NCI-H146 treated with DMSO at 0.1 percent for 48 hours (cell line): ENCODE data around the gene CSNK2A3.

Experiments
- DNase-seq: peaks from one replicate; lab custom pipeline; 2025; ENCODE audit not compliant: unreplicated experiment; lab: John Stamatoyannopoulos, UW

Gene CSNK2A3

DNA sequence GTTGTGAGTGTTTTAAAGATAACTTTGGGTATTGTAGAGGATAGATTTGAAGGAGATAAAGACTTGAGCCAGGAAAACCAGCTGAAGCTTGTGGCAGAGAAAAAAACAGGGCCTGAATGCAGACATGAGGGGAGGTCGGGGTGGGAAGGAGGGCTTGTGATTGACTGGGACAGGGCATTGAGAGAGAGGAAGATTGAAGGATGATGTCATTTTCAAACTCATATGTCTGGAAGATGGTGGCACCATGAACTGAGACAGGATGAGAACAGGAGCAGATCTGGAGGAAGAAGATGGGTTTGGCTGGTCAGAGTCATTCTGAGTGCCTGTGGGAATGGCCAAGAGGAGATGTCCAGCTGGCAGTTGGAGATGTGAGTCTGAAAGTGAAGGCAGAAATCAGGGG, 14.7 kb downstream of the CSNK2A3 start:
- no peak for DNase-seq

DNA sequence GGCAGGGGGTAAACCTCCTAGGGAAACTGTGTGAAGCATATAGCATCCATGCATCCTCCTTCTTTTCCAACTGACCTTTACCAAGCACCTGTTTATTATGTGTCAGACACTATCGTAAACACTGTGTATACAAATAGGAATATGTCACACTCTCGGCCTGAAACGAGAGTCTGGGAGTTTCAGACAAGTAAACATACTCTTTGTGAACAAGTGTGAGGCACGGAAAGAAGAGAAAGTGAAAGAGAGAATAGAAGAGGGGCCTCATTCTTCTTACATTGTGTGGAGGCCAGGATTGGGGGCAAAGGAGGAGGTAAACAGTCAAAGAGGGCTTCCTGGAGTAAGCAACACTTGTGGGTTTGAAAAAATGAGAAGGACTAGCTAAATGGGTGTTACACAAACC, 16.4 kb downstream of the CSNK2A3 start:
- no peak for DNase-seq

DNA sequence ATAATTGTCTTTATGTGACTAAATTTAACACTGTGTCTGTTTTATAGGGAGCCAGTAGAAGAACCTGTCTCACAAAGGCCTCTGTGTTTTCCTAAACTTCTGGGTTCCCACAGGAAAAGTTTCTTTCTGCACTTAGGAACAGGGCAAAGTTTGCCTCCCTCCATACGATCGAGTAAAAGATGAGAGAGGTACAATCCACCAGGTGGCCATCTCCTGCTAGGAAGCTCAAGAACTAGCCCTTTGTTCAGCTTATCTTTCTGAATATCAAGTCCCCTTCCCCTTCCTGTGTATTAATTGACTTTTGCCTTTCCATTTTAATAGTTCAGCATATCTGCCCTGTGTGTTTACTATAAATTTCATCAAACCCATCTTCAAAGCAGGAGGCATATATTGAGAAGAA, 18.0 kb downstream of the CSNK2A3 start:
- DNase-seq, result peak; percentile 7

DNA sequence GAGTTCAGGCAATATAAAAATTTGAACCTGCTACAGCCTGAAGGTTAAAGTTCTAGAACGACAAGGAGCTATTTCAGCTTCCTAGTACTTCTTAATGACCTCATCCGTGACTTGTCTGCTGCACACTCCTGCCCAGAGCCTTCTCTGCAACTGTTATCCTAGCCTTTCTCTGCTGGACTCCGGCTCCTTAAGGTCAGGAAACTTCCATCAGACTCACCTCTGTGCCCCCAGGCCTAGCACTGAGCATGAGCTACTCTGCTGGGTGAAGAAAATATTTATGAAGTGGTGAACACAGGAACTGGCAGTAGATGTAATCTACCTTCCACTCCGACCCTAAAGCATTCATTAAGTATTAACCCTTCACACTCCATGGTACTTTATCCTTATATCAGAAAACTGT, 18.4 kb downstream of the CSNK2A3 start:
- DNase-seq, result no peak

DNA sequence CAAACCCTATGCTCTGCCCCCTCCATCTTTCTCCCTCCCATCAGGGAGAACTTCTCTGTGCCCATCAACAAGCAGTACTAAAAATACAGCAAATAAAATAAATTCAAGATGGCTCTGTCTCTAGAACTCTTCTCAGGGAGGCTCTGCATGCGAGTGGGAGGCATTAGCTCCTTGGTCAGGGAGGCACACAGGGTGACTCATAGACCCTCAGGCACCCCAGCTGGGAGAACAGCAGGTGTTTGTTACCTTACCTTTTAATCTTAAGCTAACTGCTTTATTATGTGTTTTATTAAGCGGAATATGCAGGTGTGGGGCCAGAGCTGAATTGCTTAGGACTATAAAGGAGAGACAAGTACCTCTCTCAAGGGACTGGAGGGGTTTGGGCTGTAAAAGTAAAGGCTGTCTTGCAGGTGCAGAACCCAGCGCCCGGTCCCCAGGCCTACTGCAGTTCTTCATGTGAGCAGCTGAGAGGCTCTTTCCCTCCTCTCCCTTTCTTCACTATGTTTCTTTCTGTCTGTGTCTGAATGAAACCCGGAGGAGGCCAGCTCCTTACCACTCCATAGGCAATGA, 20.8 kb downstream of the CSNK2A3 start:
- peak; percentile 25 for DNase-seq

DNA sequence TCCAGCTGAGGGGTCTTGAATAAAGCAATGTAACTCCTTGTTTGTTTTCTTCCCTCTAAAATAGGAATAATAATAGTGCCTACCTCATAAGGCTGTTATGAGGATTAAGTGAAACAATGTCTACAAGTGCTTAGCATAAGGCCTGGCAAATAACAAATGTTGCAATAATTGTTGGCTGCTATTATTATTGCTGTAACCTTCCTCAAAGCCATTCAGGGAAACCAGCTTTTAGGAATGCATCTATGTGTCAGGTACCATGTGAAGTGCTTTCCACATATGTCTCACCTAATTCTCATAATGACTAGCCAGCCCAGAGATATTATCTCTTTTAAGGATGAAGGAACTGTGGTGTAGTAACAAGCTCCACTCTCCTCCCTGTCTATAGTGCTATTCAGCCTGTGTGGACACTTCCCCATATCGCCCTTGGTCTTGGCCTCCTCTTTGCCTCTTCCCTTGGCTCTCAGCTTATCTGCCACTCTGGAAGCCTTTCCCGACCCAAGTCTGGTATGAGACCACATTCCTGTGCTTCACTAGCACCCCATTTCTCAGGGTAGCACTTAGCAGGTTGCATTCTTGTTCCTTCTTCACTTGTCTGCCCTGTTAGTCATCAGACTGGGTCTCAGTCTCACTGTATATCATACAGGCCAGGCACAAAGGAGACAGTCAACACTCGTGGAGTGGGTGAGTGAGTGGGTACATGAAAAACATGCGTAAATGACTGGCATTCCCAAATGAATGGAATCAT, 23.8 kb downstream of the CSNK2A3 start:
- no peak for DNase-seq

DNA sequence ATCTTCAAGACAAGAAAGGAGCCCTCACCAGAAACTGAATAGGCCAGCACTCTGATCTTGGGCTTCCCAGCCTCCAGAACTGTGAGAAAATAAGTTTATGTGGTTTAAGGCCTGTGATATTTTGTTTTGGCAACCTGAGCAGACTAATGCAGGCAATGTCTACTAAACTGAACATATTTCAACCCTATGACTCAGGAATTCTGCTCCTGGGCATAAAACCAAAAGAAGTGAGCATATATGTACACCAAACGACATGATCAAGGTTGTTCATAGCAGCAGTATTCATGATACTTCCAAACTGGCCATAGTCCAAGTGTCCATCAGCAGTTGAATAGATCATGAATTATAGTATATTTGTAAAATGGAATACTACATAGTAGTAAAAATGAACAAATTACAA, 29.0 kb downstream of the CSNK2A3 start:
- no peak for DNase-seq

DNA sequence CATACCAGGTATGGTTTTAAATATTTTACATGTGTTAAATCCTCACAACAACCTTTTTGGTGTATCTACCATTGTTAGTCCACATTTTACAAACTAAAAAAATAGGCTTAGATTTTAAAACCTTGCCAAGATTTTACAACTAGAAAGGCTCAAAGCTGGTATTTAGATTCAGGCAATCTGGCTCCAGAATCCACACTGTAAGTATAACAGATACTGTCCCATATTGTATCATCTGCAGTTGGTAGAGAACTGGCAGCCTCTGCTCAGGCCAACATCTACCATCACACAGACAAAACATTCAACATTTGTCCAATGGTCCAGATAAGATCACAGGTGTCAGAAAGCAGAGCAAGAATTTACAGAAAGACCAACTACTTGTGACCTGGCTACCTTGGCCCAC, 30.9 kb downstream of the CSNK2A3 start:
- DNase-seq, result no peak

DNA sequence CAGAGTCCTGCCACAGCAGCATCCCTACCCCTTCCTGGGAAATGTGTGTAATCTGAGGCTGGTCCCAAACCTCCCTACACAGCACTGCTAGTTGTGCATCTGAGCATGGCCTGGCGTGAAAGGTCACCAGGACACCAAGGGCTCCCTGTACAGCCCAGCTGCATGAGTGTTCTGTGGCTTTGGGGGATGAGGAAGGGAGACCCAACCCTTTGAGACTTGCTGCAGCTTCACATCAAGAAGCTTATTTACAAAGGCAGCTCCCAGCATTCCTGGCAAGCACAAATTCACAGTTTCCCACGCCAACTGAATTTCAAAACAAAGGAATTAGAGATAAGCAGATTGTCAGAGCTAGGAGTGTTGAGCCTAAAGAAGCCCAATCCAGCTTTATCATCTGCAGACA, 32.2 kb downstream of the CSNK2A3 start:
- no peak for DNase-seq

DNA sequence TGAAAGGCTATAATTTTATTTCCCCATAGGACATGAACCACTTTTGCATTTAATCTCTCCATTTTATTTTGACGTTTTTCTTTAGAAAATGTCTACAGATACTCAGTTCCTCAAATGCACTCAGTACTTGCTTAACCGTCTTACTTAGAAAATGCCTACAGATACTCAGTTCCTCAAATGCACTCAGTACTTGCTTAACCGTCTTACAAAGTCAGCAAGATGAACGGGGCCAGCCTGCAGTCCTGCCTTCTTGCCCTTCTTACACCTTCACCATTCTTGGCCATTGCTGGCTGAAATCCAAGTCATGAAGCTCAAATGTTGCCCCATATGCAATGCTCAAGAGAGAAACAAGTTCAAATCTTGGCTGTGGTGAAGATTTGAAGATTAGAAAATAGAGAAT, 34.1 kb downstream of the CSNK2A3 start:
- DNase-seq, result no peak

DNA sequence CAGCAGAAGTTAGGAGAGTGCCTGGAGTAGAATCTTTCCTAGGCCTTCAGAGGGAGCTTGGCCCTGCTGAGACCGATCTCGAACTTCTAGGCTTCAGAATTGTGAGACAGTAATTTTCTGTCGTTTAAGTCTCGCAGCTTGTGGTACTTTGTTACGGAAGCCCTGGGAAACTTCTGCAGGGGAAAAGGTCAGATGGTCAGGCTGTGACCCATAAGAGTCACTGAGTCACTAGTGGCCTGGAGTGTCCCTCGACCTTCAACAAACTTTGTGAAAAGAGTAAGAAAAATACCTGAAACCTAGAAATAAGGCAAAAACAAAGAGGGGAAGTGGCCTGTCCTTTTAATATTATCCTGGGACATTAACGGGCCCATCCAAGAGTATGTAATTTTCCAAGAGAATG, 34.6 kb downstream of the CSNK2A3 start:
- DNase-seq, result no peak

DNA sequence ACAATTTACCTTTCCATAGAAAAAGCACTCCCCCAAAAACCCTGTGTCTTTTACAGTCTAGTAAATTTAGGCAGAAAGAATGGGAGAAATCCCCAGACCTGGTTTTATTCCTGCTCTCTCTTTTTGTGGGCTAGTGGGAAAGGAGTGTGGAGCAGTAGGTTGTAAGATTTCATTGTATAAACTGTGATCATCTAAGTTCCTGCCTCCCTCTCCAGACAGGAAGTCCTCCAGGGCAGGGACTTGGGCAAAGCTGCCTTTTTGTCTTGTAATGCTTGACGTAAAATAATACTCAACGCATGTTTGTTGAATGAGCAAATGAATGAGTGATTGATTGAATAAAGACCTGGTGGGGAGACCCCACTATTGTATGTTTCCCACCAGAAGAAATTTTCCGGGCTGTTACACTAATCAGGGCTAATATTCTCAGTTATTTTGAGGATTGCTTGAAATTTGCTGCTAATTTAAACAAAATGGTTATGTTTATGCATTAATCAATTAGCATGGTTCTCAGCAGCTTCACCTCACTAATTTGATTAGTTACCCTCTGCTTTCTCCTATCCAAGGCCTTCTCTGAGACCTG, 36.3 kb downstream of the CSNK2A3 start:
- DNase-seq, result no peak

DNA sequence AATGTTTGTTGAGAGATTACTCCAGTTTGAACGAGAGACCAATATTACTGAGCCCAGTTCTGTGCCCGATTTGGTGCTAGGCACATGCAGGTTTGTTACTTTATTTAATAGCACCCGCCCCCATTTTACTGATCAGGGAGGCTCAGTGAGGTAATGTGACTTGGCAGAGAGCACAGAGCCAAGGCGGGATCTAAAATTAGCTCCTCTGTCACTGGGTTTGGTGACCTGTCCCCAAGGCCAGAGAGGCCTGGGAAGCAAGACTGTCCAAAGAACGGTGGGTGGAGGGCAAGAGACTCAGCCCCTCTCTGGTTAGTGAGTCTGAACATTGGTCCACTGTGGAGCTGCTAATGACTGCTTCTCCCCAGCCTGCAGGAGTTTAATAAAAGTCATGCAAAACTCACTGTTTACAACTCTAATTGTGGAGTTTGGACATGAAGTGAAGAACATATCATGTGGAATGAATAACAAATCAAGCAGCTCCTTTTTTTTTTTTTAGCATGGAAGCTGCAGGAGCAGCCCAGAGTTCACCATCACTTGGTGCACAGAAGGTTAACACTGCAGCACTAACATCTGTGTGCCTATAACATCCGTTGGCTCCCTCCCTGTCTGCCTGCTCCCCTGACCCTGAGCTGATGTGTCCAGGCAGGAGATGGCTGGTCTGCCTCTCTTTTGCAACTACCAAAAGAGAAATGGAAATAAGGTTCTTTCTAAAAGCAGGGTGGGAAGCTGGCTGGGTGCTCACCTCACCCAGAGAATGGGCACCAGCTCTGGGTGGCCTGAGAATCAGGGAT, 39.0 kb downstream of the CSNK2A3 start:
- no peak for DNase-seq

DNA sequence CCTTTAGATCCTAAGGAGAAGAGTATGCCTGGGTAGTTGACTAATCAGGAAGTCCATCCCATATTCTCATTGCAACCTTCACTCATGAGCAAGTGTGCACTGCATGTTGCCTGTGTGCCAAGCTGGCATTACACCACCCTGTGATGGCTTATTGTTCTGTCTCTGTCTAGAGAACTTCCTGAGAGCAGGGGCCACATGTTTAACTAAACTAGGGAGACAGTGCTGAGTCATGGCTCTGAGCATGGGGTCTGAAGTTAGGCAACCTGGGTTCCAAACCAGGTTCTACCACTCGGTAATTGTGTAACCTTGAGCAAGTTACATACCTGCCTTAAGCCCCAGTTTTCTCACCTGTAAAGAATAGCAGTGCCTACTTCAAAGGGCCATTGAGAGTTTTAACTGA, 39.6 kb downstream of the CSNK2A3 start:
- DNase-seq, result no peak

DNA sequence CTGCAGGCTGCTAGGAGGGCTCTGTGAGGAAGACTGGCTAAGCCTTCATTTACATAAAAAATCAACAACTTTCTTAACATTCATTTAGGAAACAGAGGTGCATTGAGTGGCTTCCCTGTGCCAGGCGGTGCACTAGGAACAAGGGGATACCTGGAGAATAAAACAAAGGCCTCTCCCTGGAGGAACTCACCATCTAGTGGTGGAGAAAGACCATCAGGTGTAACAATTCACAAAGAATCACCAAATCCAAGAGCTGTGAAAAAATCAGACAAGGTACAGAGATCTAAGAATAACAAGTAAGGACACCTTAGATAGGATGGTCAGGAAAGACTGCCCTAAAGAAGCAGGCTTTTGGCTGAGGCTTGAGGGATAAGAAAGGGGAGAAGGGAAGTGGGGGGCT, 40.3 kb downstream of the CSNK2A3 start:
- no peak for DNase-seq

DNA sequence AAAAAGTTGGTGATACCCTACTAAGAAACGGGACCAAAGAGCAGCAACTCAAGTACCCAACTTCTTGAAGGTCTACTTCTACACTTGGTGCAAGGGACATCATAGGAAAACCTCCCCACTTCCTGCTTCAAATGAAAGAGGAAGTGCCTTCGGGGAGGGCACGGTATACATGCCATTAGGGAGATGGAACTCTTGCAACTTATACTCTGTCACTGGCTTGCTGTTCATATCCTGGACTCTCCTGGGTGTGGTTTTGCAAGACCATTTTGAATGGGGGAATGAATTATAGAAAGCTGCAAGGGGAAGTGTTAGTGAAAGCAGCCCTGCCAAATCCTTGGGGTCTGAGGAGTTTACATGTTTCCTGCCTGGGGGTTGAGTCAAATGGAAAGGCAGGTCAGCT, 41.9 kb downstream of the CSNK2A3 start:
- DNase-seq, result no peak

DNA sequence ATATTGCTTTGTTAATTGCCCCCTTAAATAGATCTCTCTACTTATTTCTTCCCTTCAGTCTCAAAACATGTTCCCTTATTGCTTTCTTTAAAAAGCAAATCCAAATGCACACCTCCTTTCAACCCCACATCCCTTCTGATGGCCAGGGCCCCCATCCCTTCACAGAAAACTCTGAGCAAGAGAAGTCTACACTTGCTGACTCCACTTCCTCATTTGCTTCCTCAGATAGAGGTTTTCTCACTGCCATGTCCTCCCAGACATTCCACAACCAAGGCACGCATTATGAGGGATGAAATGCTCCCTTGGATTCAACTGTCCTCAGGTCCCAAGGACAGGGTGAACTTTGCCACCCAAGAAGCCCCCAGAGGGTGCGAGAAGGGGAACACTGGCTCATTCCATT, 43.1 kb downstream of the CSNK2A3 start:
- no peak for DNase-seq

DNA sequence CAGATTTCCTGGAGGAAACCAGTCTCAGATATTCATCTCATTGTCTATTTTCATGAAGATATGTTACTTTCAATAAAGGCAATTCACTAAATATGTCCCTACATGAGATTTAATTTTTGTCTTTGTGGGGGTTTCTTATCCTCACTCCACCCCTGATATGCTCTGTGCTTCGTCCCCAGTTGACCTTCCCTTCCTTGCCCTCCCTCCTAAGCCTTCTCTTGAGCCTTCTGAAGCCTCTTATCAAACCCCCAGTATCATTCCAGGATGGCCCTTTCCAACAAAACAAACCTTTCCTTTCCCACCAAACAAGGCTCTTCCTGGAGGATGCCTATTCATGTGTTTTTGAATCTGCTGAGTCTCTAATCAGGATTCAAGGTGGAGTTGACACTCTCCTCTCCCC, 44.8 kb downstream of the CSNK2A3 start:
- no peak for DNase-seq

DNA sequence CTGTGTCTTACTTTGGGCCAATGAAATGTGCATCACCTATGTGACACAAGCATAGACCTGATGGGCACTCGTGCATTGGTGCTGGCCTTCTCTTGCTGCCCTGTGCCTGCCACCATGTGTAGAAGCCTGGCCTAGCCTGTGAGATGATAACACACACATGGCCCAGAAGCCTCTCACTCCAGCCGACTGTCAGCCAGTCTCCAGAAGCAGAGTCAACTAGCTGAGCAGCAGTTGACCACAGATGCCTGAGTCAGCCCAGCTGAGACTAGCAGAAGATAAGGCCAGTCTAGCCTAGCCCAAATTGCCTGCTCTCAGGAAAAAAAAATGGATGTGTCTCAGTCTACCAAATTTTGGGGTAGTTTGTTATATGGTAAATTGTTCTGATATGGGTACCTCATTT, 46.2 kb downstream of the CSNK2A3 start:
- DNase-seq, result no peak

DNA sequence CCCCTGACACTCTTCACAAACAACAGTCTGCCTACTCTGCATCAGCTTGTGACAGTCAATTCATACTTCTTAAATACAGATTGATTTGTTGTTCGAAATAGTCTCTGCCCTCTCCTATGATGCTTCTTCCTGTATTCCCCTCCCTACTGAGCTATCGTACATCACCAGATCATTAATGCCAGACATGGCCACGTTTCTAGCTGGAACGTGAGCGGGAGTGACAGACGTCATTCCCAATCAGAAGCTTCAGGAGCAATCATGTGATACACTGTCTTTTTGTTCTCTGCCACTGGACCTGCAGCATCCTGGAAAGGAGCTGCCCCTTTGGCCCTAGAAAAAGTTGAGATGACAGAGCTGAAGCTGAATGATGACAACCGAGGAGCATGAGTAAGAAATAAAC, 48.5 kb downstream of the CSNK2A3 start:
- DNase-seq, result no peak

DNA sequence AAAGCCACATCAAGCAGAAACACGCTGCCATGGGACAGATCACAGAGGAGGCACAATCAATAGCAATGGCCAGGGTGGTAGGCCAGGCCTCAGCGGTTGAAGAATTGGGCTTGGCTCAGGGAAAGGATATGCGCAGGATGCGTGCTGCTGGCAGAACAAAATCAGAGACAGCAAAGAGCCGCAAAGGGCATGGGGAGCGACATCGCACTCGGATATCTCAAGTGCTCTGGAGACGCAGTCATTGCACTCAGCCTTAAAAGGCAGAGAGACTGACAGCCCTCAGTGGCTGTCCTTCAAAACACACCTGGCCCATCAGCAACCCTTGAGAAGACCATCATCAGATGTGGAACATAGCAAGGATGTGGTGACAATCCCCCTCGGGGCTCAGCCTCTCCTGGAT, 50.5 kb downstream of the CSNK2A3 start:
- no peak for DNase-seq
